Measurements from ENCODE around the gene HOMEZ. TPM values are rescaled to one million over a fixed set of nuclear protein-coding genes. Genes with fewer than 3 reads are reported as not detected.

Gene HOMEZ
- total and polyA plus RNA-seq, 2 donors (not counting 3 experiments of a cell fraction or from before 2014, with no cell fraction given): 11.3 to 16.8 TPM

- no peak overlapping the region for H3K9ac ChIP-seq (replicated peaks; ENCODE audit: extremely low read depth, insufficient read depth, low read length)
- H3K4me2 ChIP-seq (ENCODE audit: insufficient read depth, low read length): no peak overlapping the region
- TF ChIP-seq CTCF (IDR thresholded peaks at IDR 0.05; ENCODE audit: extremely low read depth in 1 of 2, insufficient read depth in 1 of 2, low read depth in 1 of 2, low read length in 2 of 2): no peak
- TF ChIP-seq POLR2AphosphoS5 (IDR thresholded peaks at IDR 0.05; ENCODE audit: insufficient read depth, low read depth, low read length): no peak
- TF ChIP-seq MYC (IDR thresholded peaks at IDR 0.05; ENCODE audit: low read depth, low read length): no peak
- TF ChIP-seq POLR2A (IDR thresholded peaks at IDR 0.05; ENCODE audit: low read depth, low read length): no peak
- TF ChIP-seq EZH2 (IDR thresholded peaks at IDR 0.05; ENCODE audit: borderline replicate concordance, low read depth, low read length, severe bottlenecking): no peak
- no peak for TF ChIP-seq FOS (IDR thresholded peaks at IDR 0.05; ENCODE audit: borderline replicate concordance, insufficient read depth, low read length)
- TF ChIP-seq MAX (IDR thresholded peaks at IDR 0.05; ENCODE audit: insufficient read depth, insufficient read length): no peak
- TF ChIP-seq JUN (IDR thresholded peaks at IDR 0.05; ENCODE audit: borderline replicate concordance, insufficient read depth, insufficient read length, low read depth): no peak
- TF ChIP-seq GATA2 (IDR thresholded peaks at IDR 0.05; ENCODE audit: insufficient read depth, insufficient read length, low read depth, low read length): no peak
- no peak overlapping the region for H3K4me3 ChIP-seq (replicated peaks in 1 of 3; ENCODE audit: insufficient read depth in 1 of 3, low read depth in 1 of 3, low read length in 3 of 3)
- dilution Hi-C loops (cut with MboI; ENCODE audit: extremely low pct_ligation_motif_present, low sequenced_read_pairs): no loop called here
- no peaks in the 10 kb centered on the region for H3K9me3 ChIP-seq (replicated peaks; ENCODE audit: control insufficient read depth, insufficient read depth, low read length)
- no TSS peak for BruUV-seq (replicated peaks)
- no peak for DNase-seq (ENCODE audit: low read depth, low spot score)
- peaks cover 25% of the 10 kb centered on the region for H3K79me2 ChIP-seq (ENCODE audit: control insufficient read depth, insufficient read depth, low read length)
- H3K4me1 ChIP-seq (ENCODE audit: control insufficient read depth, extremely low read depth, insufficient read depth, low read length): peaks cover 16% of the 10 kb centered on the region
- POLR2A ChIA-PET: interaction anchor here (0.7 kb wide), 1 partner anchor 17 kb away, joined by 6 read pairs; the partner anchor contains the start of gene BCL2L2
- no peak overlapping the region for H2AFZ ChIP-seq (ENCODE audit: low read depth, low read length)
- FAIRE-seq: no peak
- intact Hi-C loops (cut with micrococcal nuclease): no loop called here
- no peak overlapping the region for H3K27ac ChIP-seq (ENCODE audit: insufficient read depth, low read depth, low read length)
- CTCF ChIA-PET: interaction anchor here (5.0 kb wide), 1 partner anchor 56 kb away, joined by 48 read pairs; no protein-coding TSS in a partner anchor
- no peaks in the 10 kb centered on the region for H3K9me1 ChIP-seq (replicated peaks; ENCODE audit: control insufficient read depth, extremely low read depth, insufficient read depth, low read length)
- no peaks in the 10 kb centered on the region for H4K20me1 ChIP-seq (replicated peaks; ENCODE audit: control insufficient read depth, extremely low read depth, insufficient read depth, low read length)
- peaks cover 12 to 15% of the 10 kb centered on the region in 2 experiments for H3K36me3 ChIP-seq (ENCODE audit: control insufficient read depth in 2 of 2, extremely low read depth in 1 of 2, insufficient read depth in 2 of 2, low read length in 2 of 2)
- no peaks in the 10 kb centered on the region for H3K27me3 ChIP-seq (ENCODE audit: control insufficient read depth in 2 of 2, insufficient read depth in 2 of 2, low read length in 2 of 2)
These were observed 38.5 kb upstream of the HOMEZ start for GRCh38 chr14:23324455-23324846.

All from endothelial cell of umbilical vein (primary cell).